ENCODE data around the gene NCAM1.

NCAM1 gene

GRCh38 chr11:113090716-113091480 is 129.7 kb downstream of the NCAM1 start:
- DNase-seq: no peak

DNA sequence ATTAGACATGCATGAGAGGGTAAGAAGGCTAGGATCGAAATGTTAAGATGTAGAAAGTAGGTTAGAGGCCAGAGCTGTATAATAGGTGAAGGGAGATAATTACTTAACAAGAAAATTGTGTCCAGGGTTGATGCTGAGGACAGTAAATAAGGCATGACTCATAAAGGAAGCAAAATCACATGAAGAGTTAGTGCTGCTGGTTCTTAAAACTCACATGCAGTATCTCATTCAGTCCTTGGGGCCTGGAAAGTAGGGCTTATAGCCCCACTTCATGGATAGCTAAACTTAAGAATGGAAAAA is 130.2 kb downstream of the NCAM1 start:
- DNase-seq: no peak

DNA sequence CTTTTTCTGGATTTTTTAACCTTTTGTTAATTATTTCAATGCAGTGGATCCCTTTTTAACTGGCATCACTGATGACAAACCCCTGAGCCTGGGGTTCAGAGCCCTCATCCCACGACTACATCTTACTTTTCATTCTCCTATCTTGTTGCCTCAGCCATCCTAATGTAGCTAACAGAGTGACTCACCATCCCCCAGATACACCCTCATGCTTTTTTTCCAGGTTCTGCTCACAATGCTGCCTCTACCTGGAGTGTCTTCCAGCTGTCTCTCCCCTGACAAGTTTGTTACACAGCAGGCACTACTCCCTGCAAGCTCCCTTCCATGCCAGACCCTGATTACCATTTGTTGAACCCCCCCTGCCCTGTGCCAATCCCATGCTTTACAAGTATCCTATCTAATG is 135.4 kb downstream of the NCAM1 start:
- DNase-seq: no peak

- no peak for DNase-seq
These were observed 142.9 kb downstream of the NCAM1 start for GRCh38 chr11:113103932-113104690.

GRCh38 chr11:113104691-113105251 is 143.6 kb downstream of the NCAM1 start:
- DNase-seq: no peak

GRCh38 chr11:113105592-113105991 is 144.4 kb downstream of the NCAM1 start:
- DNase-seq: no peak

- DNase-seq: peak; percentile 69
These were observed 145.3 kb downstream of the NCAM1 start for GRCh38 chr11:113106507-113106906.

DNA sequence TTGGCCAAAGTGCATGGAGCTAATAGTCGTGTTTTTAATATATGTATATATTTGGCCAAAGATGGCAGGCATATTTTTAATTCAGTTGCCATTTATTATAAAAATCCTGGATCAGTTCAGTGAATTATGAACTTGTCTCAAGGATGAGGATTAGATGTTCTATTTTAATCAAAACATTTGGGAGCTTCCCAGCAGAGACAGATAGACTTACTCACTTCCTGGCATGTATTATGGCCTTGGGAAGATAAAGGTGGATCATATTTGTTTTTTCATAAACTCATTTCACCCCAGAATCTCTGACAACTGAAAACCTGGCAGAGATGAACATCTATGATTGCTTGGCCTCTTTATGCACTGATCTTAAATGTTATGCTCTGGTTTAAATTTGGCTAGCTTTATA is 148.8 kb downstream of the NCAM1 start:
- DNase-seq: no peak

DNA sequence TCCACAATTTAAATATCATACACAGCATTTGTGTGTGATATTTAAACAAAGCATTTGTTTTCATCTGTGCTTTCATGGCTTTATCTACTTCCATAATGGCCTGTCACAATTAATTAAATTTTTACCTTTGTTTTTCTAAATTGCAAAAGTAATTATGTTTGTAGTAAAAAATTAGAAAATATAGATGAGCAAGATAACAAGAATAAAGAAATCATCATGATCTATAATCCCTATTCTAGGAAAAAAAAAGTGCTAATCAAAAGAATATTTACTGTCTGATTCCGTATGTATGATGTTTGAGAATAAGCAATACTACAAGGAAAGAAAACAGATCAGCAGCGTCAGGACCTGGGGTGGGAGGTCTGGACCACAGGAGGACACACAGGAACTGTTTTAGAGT is 149.9 kb downstream of the NCAM1 start:
- no peak for DNase-seq

DNA sequence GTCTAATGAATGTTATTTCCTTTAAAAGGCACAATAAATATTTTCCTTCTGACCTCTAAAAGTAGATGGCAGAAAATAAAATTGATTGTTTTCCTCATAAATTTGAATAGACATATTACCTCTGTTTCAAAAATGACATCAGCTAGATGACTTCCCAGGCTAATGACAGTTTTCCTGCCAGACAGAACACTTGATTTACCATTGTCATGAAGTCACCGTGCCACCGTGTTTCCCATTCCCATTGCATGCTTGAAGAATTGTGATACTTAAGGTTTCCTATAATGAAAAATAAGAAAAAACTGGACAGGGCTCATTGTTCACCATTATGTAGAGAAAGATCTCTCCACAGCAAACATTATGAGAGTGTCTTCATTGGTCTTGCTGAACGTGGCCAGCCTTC is 151.1 kb downstream of the NCAM1 start:
- no peak for DNase-seq

DNA sequence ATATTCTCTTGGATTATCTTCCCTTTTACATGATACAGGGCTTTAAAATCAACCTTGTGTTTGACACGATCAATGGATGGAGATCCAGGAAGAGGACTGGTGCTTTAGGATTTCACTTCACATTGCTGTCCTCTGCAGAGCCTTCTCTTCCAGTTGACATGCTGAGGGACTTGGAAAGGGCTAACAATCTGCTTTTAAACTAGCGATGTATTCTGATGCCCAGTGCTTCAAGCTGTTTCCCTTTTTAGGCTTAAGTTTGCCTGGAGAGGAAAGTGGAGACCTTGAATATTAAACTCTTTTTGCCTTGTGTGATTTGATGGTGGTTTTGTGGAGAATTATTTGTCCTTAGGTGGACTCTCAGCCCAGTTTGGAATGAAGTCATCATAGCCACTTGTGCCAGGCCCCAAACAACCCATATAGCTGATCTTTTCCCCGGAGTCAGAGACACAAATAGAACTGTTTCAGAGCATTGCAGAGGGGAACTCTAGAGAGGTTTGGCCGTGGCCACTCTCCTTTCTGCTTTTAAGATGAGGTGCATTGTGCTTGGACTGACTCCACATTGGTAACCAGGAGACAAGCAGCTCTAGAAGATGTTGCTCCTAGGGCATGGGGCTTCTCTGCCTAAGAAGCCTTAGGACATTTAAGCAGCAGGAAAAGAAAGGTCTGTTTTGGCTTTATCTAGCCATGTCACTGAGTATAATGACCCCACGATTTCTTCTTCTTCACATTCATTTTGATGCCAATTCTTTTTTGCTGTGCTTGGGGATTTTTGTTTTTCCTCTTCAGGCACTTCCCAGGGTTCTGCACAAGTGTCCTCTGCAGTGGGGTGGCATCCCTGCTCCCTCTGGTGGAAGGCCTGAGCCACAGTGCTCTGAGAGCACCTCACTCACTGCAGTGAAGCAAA is 152.8 kb downstream of the NCAM1 start:
- DNase-seq: peak; percentile 29

- DNase-seq: no peak
These were observed 153.4 kb downstream of the NCAM1 start for GRCh38 chr11:113114705-113115027.

- no peak for DNase-seq
These were observed 156.9 kb downstream of the NCAM1 start for GRCh38 chr11:113118104-113118503.

DNA sequence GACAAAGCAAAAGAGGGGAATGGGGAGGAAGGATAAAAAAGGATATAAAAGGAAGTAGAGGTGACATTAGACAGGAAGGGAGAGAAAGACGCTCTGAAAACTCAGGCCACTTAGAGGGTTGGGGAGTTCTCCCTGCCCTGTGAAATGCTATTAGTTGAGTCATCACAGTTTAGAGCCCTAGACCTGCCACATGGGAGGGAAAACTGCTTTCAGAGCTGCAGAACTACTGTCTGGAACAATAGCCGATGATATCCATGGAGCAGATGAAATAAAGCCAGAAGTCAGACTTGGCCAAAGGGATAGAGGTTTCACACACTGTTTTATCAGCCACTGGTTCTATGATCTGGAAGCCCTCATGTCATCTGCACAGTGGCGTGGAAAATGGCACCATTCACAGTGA is 157.9 kb downstream of the NCAM1 start:
- no peak for DNase-seq

DNA sequence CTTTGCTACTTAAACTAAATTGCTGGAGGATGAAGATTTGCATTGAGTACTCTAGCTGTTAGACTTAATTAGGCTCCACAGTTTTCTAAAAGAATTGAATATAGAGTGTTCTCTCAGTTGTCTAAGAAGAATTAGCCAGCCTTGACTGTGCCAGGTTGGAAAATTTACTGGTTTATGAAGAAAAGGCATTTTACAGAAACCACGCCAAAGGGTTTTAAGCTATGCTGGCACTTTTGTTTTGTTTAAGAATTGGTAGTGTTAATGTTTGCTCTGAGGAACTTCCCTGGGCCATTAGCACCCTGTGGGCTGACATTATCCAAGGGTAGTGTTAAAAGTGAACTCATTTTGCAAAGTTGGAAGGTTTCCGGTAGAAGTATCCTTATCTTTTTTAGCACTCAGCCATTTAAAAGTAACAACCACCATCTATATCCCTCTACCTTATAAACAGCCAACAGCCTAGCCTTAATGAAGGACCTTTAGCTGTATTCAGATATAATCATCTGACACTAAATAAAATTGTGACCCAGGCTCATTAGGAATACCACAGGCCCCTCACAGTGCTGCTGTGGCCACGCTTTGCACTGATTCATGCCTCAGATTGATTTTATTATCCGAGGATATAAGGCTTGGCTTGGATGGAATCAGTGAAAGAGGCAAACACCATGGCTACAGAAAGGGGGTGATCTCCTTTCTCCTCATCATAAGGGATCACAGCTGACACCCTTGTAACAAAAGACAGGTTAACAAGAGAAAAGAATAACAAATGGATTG is 158.9 kb downstream of the NCAM1 start:
- no peak for DNase-seq

GRCh38 chr11:113121746-113122145 is 160.5 kb downstream of the NCAM1 start:
- DNase-seq: no peak

DNA sequence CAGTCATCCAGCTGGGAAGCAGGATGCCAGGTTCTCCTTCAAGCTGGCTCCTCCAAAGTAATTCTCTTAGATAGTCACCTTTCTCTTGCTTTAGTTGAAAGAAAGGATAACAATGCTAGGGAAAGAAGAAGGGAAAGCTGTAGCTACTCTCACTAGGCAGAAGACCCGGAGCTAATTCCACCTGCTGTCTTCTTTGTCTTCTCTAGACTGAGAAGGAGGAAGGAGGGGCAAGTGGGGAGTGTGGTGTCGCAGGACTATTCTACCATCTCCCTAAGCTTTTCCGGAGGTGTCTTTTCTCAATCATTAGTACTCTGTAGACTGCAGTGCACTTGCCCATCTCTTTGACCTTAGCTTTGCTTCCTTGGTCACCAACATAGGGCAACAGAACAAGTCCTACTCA is 162.8 kb downstream of the NCAM1 start:
- DNase-seq: no peak

- no peak for DNase-seq
These were observed 163.4 kb downstream of the NCAM1 start for GRCh38 chr11:113124578-113124977.

DNA sequence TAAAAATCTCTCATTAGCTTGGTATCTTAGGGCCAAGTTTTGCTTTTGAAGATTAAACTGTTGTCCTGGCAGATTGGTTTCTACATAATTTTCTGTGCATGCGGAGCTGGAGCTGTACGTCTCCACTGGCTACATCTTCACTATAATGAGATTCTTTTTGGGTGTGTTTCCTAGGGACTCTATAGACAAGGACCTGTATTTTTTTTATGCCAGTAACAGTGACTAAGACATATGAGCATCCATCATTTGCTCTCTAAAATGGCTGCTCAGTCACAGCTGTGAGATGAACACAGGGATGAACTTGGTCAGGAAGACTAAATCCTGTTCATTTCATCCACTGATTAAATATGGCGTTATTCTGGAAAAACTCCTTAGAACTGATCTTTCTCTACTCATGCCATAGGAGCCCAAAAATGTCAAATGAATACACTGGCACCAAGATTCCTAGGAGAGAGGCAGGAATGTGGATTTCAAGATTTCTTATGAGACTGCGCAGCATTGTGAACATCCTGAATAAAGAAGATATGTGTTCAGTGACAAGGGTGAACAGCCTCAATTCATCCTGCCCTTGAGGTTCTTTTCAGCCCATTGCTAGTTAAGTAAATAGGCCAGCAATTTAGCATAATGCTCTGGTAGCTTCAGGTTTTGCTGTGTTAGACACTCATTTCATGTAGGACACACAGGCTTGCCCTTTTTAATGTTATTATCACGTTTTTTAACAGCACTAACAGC is 168.2 kb downstream of the NCAM1 start:
- no peak for DNase-seq

- peak; percentile 1 for DNase-seq
These were observed 170.0 kb downstream of the NCAM1 start for GRCh38 chr11:113131036-113131775.

DNA sequence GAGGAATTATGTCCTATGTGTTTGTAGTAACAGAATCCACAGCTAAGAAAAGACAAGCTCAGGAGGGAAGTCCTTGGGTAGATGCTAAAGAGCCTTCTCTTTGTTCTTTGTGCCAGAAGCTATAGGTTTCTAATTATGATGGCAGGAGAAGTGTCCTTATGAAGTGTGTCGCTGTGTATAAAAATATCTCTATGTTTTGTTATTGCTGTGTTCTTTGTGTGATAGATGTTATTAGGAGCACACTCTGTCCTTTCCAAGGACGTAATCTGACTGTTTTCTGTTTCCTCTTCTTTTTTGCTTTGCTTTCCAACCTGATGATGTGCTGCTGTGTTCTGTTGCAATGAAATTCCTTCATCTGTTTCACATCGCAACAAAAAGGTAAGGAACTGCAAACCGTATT is 171.9 kb downstream of the NCAM1 start:
- DNase-seq: no peak

Measured in EL (cell line).